ENCODE data around the gene GRID1.

DNA sequence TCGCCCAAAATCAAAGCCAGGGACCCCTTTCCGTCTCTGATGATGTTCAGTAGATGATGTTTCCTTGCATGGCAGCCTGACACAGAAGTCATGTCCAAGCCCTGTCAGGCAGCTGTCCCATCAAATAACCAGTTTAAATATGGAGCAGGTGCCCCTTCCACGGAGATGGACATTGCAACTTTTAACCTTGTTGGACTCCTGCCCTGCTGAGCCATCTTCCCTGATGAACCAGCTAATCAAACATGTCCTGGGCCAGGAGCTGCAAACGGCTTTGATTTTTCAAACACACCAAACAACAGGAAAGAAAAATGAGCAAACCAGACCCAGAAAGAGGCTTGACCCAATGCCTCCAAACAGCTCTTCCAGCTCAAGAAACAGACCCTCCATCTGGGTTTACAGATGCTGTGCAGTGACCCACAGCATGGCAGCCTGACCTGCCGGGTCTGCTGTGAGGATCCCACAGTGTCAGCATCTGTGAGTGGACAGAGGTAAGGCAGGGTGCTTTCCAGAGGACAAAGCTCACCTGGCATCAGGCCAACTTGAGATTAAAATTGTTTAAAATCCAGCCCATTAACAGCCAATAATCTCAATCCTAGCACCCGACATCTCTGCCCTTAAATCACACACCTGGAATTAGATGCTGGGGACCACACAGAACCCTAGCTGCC lies 372.6 kb downstream of the GRID1 start:
- TF ChIP-seq, protein P1, sequence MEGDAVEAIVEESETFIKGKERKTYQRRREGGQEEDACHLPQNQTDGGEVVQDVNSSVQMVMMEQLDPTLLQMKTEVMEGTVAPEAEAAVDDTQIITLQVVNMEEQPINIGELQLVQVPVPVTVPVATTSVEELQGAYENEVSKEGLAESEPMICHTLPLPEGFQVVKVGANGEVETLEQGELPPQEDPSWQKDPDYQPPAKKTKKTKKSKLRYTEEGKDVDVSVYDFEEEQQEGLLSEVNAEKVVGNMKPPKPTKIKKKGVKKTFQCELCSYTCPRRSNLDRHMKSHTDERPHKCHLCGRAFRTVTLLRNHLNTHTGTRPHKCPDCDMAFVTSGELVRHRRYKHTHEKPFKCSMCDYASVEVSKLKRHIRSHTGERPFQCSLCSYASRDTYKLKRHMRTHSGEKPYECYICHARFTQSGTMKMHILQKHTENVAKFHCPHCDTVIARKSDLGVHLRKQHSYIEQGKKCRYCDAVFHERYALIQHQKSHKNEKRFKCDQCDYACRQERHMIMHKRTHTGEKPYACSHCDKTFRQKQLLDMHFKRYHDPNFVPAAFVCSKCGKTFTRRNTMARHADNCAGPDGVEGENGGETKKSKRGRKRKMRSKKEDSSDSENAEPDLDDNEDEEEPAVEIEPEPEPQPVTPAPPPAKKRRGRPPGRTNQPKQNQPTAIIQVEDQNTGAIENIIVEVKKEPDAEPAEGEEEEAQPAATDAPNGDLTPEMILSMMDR (optimal IDR thresholded peaks at IDR 0.05 in 1 of 3, IDR thresholded peaks at IDR 0.05 in 1 of 3, conservative IDR thresholded peaks at IDR 0.05 in 1 of 3; ENCODE audit: extremely low read depth in 1 of 3, insufficient read depth in 2 of 3, low read length in 3 of 3) = no peak
- TF ChIP-seq EZH2 (IDR thresholded peaks at IDR 0.05; ENCODE audit: low read length) = no peak
